SK-N-SH (cell line): ENCODE measurements around the gene NAV2. TPM values are rescaled to one million over a fixed set of nuclear protein-coding genes. Genes with fewer than 3 reads are reported as not detected.

Experiments used
- CTCF ChIA-PET: fragments of 300-600, 350-600 bp; formaldehyde crosslinking; extraction: SDS; loops from one replicate; lab custom pipeline; 2021; lab: Yijun Ruan, JAX
- POLR2A ChIA-PET: fragments of 350-600 bp; sonication (Branson Sonifier 250); formaldehyde crosslinking; extraction: SDS; loops from one replicate; lab custom pipeline; 2020; ENCODE audit warnings: antibody characterized with exemption, inconsistent platforms; lab: Yijun Ruan, JAX
- DNase-seq: peaks from one replicate; pipeline ENCODE4 v3.0.0; 2012
- H2AFZ ChIP-seq: fragments of 200-600 bp; sonication (generic); 2 replicates; pipeline ENCODE4 v1.8.1; 2016; ENCODE audit warnings: antibody characterized with exemption, mild to moderate bottlenecking, low read depth
- H3F3A ChIP-seq: fragments of 200-600 bp; sonication (generic); replicated peaks from 2 replicates; pipeline ENCODE3; 2016; ENCODE audit warnings: antibody characterized with exemption, mild to moderate bottlenecking; ENCODE audit not compliant: insufficient read depth
- H3K27ac ChIP-seq, 2 experiments: fragments of 200-500 bp in 1 of 2; fragments of 200-600 bp in 1 of 2; sonication (Bioruptor generic) in 1 of 2; sonication (generic), shearing (Covaris generic) in 1 of 2; 2 replicates each; pipeline versions ENCODE4 v1.5.1 to v1.6.1; 2014 to 2016; ENCODE audit warnings: low read depth in 2 of 2, inconsistent platforms in 1 of 2, low read length in 1 of 2, mild to moderate bottlenecking in 1 of 2, mixed read lengths in 1 of 2
- H3K27me3 ChIP-seq: fragments of 200-600 bp; sonication (generic), shearing (Covaris generic); 2 replicates; pipeline ENCODE4 v1.6.1; 2016; ENCODE audit warnings: mixed run types; ENCODE audit not compliant: insufficient read depth
- H3K36me3 ChIP-seq, 2 experiments: fragments of 200-500 bp in 1 of 2; fragments of 200-600 bp in 1 of 2; sonication (Bioruptor generic) in 1 of 2; sonication (generic) in 1 of 2; replicated peaks in 1 of 2; 2 replicates each; pipeline versions ENCODE3 to v1.5.1; 2014 to 2016; ENCODE audit warnings: low read length in 1 of 2, mild to moderate bottlenecking in 1 of 2; ENCODE audit not compliant: insufficient read depth in 2 of 2, control insufficient read depth in 1 of 2
- H3K4me1 ChIP-seq, 2 experiments: fragments of 200-500 bp in 1 of 2; fragments of 200-600 bp in 1 of 2; sonication (Bioruptor generic) in 1 of 2; sonication (generic), shearing (Covaris generic) in 1 of 2; 2 replicates each; pipeline versions ENCODE4 v1.5.1 to v1.6.1; 2014 to 2016; ENCODE audit warnings: low read depth in 1 of 2, low read length in 1 of 2, mixed run types in 1 of 2; ENCODE audit not compliant: insufficient read depth in 2 of 2, control insufficient read depth in 1 of 2
- H3K4me2 ChIP-seq: fragments of 200-600 bp; sonication (generic), shearing (Covaris generic); 2 replicates; pipeline ENCODE4 v1.6.1; 2017; ENCODE audit warnings: mixed run types
- H3K4me3 ChIP-seq, 2 experiments: fragments of 200-500 bp in 1 of 2; fragments of 200-600 bp in 1 of 2; sonication (Bioruptor generic) in 1 of 2; sonication (generic), shearing (Covaris generic) in 1 of 2; 2 replicates each; pipeline versions ENCODE4 v1.5.1 to v1.8.1; 2014 to 2016; ENCODE audit warnings: low read depth in 2 of 2, inconsistent platforms in 1 of 2, low read length in 1 of 2, mild to moderate bottlenecking in 1 of 2, mixed read lengths in 1 of 2, moderate library complexity in 1 of 2
- H3K79me2 ChIP-seq: fragments of 200-600 bp; sonication (generic); 2 replicates; pipeline ENCODE4 v1.8.1; 2017; ENCODE audit warnings: mild to moderate bottlenecking; ENCODE audit not compliant: insufficient read depth
- H3K9ac ChIP-seq: fragments of 200-600 bp; sonication (generic); 2 replicates; pipeline ENCODE4 v1.6.1; 2017; ENCODE audit warnings: mixed run types
- H3K9me2 ChIP-seq: fragments of 200-600 bp; sonication (generic); 2 replicates; pipeline ENCODE4 v1.6.1; 2017; ENCODE audit warnings: mixed run types
- H3K9me3 ChIP-seq: fragments of 200-600 bp; sonication (generic); 2 replicates; pipeline ENCODE4 v1.6.1; 2017; ENCODE audit warnings: mixed run types, mild to moderate bottlenecking, moderate library complexity
- H4K20me1 ChIP-seq: fragments of 200-600 bp; sonication (generic); 2 replicates; pipeline ENCODE4 v1.6.1; 2017; ENCODE audit warnings: mild to moderate bottlenecking, mixed run types; ENCODE audit not compliant: insufficient read depth
- ELF1 ChIP-seq: IDR thresholded peaks from 2 replicates; pipeline ENCODE4 v1.4.0; 2012
- EP300 ChIP-seq, 2 experiments: IDR thresholded peaks; 2 replicates each; pipeline versions ENCODE4 v1.4.0 to v1.6.1; 2012; ENCODE audit warnings: borderline replicate concordance in 1 of 2, low read depth in 1 of 2, low read length in 1 of 2
- FOXM1 ChIP-seq: IDR thresholded peaks from 2 replicates; pipeline ENCODE4 v1.4.0; 2012; ENCODE audit warnings: low read depth, mild to moderate bottlenecking
- GABPA ChIP-seq: IDR thresholded peaks from 2 replicates; pipeline ENCODE4 v1.4.0; 2012; ENCODE audit warnings: low read depth, mild to moderate bottlenecking
- GATA2 ChIP-seq: sonication (generic); formaldehyde crosslinking; IDR thresholded peaks from 2 replicates; pipeline ENCODE4 v1.5.0; 2020; ENCODE audit warnings: mild to moderate bottlenecking, missing genetic modification reagents
- MXI1 ChIP-seq: IDR thresholded peaks from 2 replicates; pipeline ENCODE4 v1.6.1; 2012; ENCODE audit warnings: mild to moderate bottlenecking, low read depth, low read length, improper control_type of control experiment
- SIN3A ChIP-seq: IDR thresholded peaks from 2 replicates; pipeline ENCODE4 v1.6.1; 2012; ENCODE audit warnings: low read depth, mild to moderate bottlenecking, low read length, moderate library complexity, borderline replicate concordance
- SMC3 ChIP-seq: IDR thresholded peaks from 2 replicates; pipeline ENCODE4 v1.6.1; 2012; ENCODE audit warnings: low read depth, low read length, improper control_type of control experiment
- YY1 ChIP-seq: IDR thresholded peaks from 2 replicates; pipeline ENCODE4 v1.4.0; 2012; ENCODE audit warnings: low read depth, mild to moderate bottlenecking
- WGBS: methylation state at CpG from one replicate; pipeline ENCODE4 v1.1.6; 2017; ENCODE audit warnings: low lambda C conversion rate; 5-methylcytosine and 5-hydroxymethylcytosine counted together
- polyA plus RNA-seq, 3 experiments: library from polyadenylated mRNA; depleted of rRNA; stranded (reverse); fragments of >200 nt; gene quantifications; 2 replicates each; pipeline ENCODE4 v1.2.3, GENCODE V29; 2012
- TF ChIP-seq, protein P1 (sequence below): IDR thresholded peaks from 2 replicates; pipeline ENCODE4 v1.4.0; 2012; ENCODE audit warnings: low read depth, borderline replicate concordance
- TF ChIP-seq, protein P2 (sequence below): IDR thresholded peaks from 2 replicates; pipeline ENCODE4 v1.4.0; 2012; ENCODE audit warnings: low read depth, borderline replicate concordance
- TF ChIP-seq, protein P3 (sequence below): IDR thresholded peaks from 2 replicates; pipeline ENCODE4 v1.6.1; 2012; ENCODE audit warnings: mild to moderate bottlenecking, low read depth, low read length, moderate library complexity
- TF ChIP-seq, protein P4 (sequence below): IDR thresholded peaks from 2 replicates; pipeline ENCODE4 v1.4.0; 2012; ENCODE audit warnings: low read depth

NAV2 gene
- polyA plus RNA-seq, 1 of the 3 experiments (the other 2 are of a cell fraction): 26.2 TPM

DNA sequence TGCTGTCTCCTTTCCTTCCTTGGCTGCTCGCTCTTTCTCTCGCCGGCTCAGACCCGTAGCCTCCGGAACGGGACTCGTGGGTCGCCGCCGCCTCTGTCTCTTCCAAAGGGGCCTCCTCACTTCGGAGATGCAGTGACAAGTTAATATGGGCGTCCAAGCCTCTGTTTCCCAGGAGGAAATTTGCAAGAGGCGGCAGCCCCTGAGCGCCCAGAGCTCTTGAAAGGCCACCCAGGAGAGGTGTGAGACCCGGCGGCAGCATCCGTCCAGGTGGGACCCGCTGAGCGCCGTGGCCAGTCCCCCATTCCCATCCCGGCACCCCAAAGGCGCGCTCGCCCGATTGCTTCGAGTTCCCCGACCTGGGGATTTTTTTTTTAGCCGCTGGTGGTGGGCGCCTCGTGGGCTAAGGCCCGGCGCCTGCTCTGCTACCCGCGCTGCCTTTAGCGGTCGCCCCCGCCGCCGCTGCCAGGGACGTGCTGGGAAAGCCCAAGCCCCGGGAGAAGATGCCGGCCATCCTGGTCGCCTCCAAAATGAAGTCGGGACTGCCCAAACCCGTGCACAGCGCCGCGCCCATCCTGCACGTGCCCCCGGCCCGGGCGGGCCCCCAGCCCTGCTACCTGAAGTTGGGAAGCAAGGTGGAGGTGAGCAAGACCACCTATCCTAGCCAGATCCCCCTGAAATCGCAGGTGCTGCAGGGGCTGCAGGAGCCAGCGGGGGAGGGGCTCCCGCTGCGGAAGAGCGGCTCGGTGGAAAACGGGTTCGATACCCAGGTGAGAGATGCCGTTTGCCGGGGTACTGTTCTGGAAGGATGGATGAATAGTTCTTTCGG, 772 bp downstream of the NAV2 start:
- no peak overlapping the region for H2AFZ ChIP-seq
- H3F3A ChIP-seq: peaks cover 18% of the 10 kb centered on the region
- H3K9ac ChIP-seq: peak overlapping the region; percentile 87
- H3K79me2 ChIP-seq: peaks cover 86% of the 10 kb centered on the region
- peak; percentile 34 for DNase-seq
- H3K4me1 ChIP-seq: peaks cover 8 to 54% of the 10 kb centered on the region in 2 experiments
- ChIA-PET POLR2A (interaction anchor here (1.3 to 2.4 kb wide), 10 partner anchors 8 to 153 kb away, joined by 3 to 22 read pairs (median 8); no protein-coding TSS in a partner anchor), CTCF (interaction anchor here (0.7 to 10.8 kb wide), 12 partner anchors 10 to 191 kb away, joined by 3 to 91 read pairs (median 3); no protein-coding TSS in a partner anchor)
- peak overlapping the region; percentile 90 for H3K4me2 ChIP-seq
- TF ChIP-seq, protein P1, sequence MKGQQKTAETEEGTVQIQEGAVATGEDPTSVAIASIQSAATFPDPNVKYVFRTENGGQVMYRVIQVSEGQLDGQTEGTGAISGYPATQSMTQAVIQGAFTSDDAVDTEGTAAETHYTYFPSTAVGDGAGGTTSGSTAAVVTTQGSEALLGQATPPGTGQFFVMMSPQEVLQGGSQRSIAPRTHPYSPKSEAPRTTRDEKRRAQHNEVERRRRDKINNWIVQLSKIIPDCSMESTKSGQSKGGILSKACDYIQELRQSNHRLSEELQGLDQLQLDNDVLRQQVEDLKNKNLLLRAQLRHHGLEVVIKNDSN: no peak
- TF ChIP-seq SIN3A (no peak), EP300 (IDR thresholded peaks at IDR 0.05; ENCODE audit: borderline replicate concordance in 1 of 2, low read depth in 1 of 2, low read length in 1 of 2) (no peak), FOXM1 (no peak), YY1 (no peak), SMC3 (no peak), GABPA (no peak), GATA2 (no peak), ELF1 (no peak), MXI1 (no peak)
- TF ChIP-seq, protein P2, sequence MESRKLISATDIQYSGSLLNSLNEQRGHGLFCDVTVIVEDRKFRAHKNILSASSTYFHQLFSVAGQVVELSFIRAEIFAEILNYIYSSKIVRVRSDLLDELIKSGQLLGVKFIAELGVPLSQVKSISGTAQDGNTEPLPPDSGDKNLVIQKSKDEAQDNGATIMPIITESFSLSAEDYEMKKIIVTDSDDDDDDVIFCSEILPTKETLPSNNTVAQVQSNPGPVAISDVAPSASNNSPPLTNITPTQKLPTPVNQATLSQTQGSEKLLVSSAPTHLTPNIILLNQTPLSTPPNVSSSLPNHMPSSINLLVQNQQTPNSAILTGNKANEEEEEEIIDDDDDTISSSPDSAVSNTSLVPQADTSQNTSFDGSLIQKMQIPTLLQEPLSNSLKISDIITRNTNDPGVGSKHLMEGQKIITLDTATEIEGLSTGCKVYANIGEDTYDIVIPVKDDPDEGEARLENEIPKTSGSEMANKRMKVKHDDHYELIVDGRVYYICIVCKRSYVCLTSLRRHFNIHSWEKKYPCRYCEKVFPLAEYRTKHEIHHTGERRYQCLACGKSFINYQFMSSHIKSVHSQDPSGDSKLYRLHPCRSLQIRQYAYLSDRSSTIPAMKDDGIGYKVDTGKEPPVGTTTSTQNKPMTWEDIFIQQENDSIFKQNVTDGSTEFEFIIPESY: no peak
- TF ChIP-seq, protein P3, sequence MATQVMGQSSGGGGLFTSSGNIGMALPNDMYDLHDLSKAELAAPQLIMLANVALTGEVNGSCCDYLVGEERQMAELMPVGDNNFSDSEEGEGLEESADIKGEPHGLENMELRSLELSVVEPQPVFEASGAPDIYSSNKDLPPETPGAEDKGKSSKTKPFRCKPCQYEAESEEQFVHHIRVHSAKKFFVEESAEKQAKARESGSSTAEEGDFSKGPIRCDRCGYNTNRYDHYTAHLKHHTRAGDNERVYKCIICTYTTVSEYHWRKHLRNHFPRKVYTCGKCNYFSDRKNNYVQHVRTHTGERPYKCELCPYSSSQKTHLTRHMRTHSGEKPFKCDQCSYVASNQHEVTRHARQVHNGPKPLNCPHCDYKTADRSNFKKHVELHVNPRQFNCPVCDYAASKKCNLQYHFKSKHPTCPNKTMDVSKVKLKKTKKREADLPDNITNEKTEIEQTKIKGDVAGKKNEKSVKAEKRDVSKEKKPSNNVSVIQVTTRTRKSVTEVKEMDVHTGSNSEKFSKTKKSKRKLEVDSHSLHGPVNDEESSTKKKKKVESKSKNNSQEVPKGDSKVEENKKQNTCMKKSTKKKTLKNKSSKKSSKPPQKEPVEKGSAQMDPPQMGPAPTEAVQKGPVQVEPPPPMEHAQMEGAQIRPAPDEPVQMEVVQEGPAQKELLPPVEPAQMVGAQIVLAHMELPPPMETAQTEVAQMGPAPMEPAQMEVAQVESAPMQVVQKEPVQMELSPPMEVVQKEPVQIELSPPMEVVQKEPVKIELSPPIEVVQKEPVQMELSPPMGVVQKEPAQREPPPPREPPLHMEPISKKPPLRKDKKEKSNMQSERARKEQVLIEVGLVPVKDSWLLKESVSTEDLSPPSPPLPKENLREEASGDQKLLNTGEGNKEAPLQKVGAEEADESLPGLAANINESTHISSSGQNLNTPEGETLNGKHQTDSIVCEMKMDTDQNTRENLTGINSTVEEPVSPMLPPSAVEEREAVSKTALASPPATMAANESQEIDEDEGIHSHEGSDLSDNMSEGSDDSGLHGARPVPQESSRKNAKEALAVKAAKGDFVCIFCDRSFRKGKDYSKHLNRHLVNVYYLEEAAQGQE: no peak
- TF ChIP-seq, protein P4, sequence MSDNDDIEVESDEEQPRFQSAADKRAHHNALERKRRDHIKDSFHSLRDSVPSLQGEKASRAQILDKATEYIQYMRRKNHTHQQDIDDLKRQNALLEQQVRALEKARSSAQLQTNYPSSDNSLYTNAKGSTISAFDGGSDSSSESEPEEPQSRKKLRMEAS: no peak
- no peaks in the 10 kb centered on the region for H3K9me2 ChIP-seq
- H3K36me3 ChIP-seq: peaks cover 0 to 5% of the 10 kb centered on the region in 2 experiments
- peak overlapping the region; percentile 91 to 99 for H3K27ac ChIP-seq
- WGBS: 4% methylated on average over 40 of the region's 63 CpGs
- H3K27me3 ChIP-seq: no peaks in the 10 kb centered on the region
- H4K20me1 ChIP-seq: peaks cover 39% of the 10 kb centered on the region
- H3K4me3 ChIP-seq: peak overlapping the region; percentile 80
- no peaks in the 10 kb centered on the region for H3K9me3 ChIP-seq
